OCI-LY7 (cell line): ENCODE measurements around the gene EFNA5.

Experiments
- EZH2phosphoT487 ChIP-seq: fragments of 200-600 bp; sonication (generic); IDR thresholded peaks from 2 replicates; pipeline ENCODE4 v1.6.1; 2018; ENCODE audit warnings: low read depth, borderline replicate concordance, mild to moderate bottlenecking, mixed run types, antibody characterized with exemption, low read length, moderate library complexity, mixed read lengths
- TF ChIP-seq, protein P1 (sequence below): fragments of 200-600 bp; sonication (generic); conservative IDR thresholded peaks from 2 replicates; pipeline ENCODE4 v1.5.1; 2014; ENCODE audit warnings: mild to moderate bottlenecking, antibody characterized with exemption, low read length, moderate library complexity, mixed read lengths

DNA sequence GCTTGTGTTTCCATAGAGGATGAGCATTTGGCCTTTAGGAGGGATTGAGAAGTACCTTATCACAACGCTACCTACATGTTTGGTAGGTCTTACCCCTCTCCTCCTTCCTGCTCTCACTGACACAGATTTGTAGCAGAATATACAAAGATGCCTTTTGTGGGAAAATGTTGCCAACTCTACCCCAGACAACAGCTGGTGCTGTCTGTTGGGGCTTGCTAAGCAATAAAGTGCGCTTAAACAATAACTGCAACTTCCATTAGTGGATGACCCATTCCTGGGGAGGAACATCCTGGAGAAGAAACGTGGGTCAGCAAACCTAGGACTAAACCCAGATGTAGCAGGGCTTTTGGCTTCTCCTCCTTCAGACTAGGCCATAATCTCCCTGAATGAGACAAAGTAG, 174.3 kb downstream of the EFNA5 start:
- TF ChIP-seq, protein P1, sequence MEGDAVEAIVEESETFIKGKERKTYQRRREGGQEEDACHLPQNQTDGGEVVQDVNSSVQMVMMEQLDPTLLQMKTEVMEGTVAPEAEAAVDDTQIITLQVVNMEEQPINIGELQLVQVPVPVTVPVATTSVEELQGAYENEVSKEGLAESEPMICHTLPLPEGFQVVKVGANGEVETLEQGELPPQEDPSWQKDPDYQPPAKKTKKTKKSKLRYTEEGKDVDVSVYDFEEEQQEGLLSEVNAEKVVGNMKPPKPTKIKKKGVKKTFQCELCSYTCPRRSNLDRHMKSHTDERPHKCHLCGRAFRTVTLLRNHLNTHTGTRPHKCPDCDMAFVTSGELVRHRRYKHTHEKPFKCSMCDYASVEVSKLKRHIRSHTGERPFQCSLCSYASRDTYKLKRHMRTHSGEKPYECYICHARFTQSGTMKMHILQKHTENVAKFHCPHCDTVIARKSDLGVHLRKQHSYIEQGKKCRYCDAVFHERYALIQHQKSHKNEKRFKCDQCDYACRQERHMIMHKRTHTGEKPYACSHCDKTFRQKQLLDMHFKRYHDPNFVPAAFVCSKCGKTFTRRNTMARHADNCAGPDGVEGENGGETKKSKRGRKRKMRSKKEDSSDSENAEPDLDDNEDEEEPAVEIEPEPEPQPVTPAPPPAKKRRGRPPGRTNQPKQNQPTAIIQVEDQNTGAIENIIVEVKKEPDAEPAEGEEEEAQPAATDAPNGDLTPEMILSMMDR: no peak
- TF ChIP-seq EZH2phosphoT487: no peak
